ENCODE data around the gene ACAP3.

Gene ACAP3

GRCh38 chr1:1307923-1308755, at the start of gene ACAP3, which contains the start of gene PUSL1:
TSS of gene ACAP3 (minus strand) at chr1:1307930. CDS start at chr1:1307815, 115 bp downstream.
TSS of gene PUSL1 (plus strand) at chr1:1308597. CDS start at chr1:1308644, 47 bp downstream.
- TF ChIP-seq CTCF (IDR thresholded peaks at IDR 0.05; ENCODE audit: low read depth, low read length), result no peak
- TF ChIP-seq EZH2phosphoT487 (IDR thresholded peaks at IDR 0.05; ENCODE audit: low read depth), result no peak
- no peaks in the 10 kb centered on the region for H3K27me3 ChIP-seq (ENCODE audit: low read depth, low read length)
- H3K79me2 ChIP-seq (ENCODE audit: low read length), result peaks cover 4% of the 10 kb centered on the region
- H3K4me2 ChIP-seq (ENCODE audit: low read length), result peak within 1 kb of the TSS; percentile 90
- H2AFZ ChIP-seq (ENCODE audit: low read depth, low read length), result peak within 1 kb of the TSS; percentile 66; the same call in 1 of the 2 replicates
- no peaks in the 10 kb centered on the region for H3K9me3 ChIP-seq (ENCODE audit: insufficient read depth, low read length)
- H3K4me1 ChIP-seq (ENCODE audit: low read length), result peaks cover 27% of the 10 kb centered on the region
- peak within 1 kb of the TSS; percentile 90 for H3K4me3 ChIP-seq (ENCODE audit: low read length)
- H3K9ac ChIP-seq (ENCODE audit: low read length), result peak within 1 kb of the TSS; percentile 96
- peak within 1 kb of the TSS; percentile 92 for H3K27ac ChIP-seq (ENCODE audit: low read length)
- peaks cover 9% of the 10 kb centered on the region for H3K36me3 ChIP-seq (replicated peaks; ENCODE audit: low read depth, low read length)
- H4K20me1 ChIP-seq (ENCODE audit: insufficient read depth, low read length), result 0 out of 2 replicates have a peak, but pooled peaks cover 3% of the 10 kb centered on the region

- H3K4me2 ChIP-seq (ENCODE audit: low read length), result no peak overlapping the region
- H3K9ac ChIP-seq (ENCODE audit: low read length), result no peak overlapping the region
- no peak overlapping the region for H2AFZ ChIP-seq (ENCODE audit: low read depth, low read length)
- H3K27me3 ChIP-seq (ENCODE audit: low read depth, low read length), result peaks cover 17% of the 10 kb centered on the region
- no peaks in the 10 kb centered on the region for H3K9me3 ChIP-seq (ENCODE audit: insufficient read depth, low read length)
- no peaks in the 10 kb centered on the region for H3K36me3 ChIP-seq (replicated peaks; ENCODE audit: low read depth, low read length)
- peaks cover 26% of the 10 kb centered on the region for H3K4me1 ChIP-seq (ENCODE audit: low read length)
- TF ChIP-seq EZH2phosphoT487 (IDR thresholded peaks at IDR 0.05; ENCODE audit: low read depth) (no peak), CTCF (IDR thresholded peaks at IDR 0.05; ENCODE audit: low read depth, low read length) (no peak)
- H3K79me2 ChIP-seq (ENCODE audit: low read length), result no peaks in the 10 kb centered on the region
- H4K20me1 ChIP-seq (ENCODE audit: insufficient read depth, low read length), result no peaks in the 10 kb centered on the region
- no peak overlapping the region for H3K27ac ChIP-seq (ENCODE audit: low read length)
- H3K4me3 ChIP-seq (ENCODE audit: low read length), result no peak overlapping the region
Observed at GRCh38 chr1:1356796-1357401, 49.2 kb upstream of the ACAP3 start.

- Histone ChIP-seq H3K4me2 (ENCODE audit: low read length) (no peak overlapping the region), H3K27ac (ENCODE audit: low read length) (no peak overlapping the region), H4K20me1 (ENCODE audit: insufficient read depth, low read length) (no peaks in the 10 kb centered on the region), H3K9me3 (ENCODE audit: insufficient read depth, low read length) (no peaks in the 10 kb centered on the region), H3K27me3 (ENCODE audit: low read depth, low read length) (peaks cover 17% of the 10 kb centered on the region), H3K4me1 (ENCODE audit: low read length) (peaks cover 25% of the 10 kb centered on the region; the same call in 1 of the 2 replicates), H3K9ac (ENCODE audit: low read length) (no peak overlapping the region), H3K79me2 (ENCODE audit: low read length) (no peaks in the 10 kb centered on the region), H3K36me3 (replicated peaks; ENCODE audit: low read depth, low read length) (no peaks in the 10 kb centered on the region), H3K4me3 (ENCODE audit: low read length) (no peak overlapping the region), H2AFZ (ENCODE audit: low read depth, low read length) (no peak overlapping the region)
- no peak for TF ChIP-seq EZH2phosphoT487 (IDR thresholded peaks at IDR 0.05; ENCODE audit: low read depth)
- no peak for TF ChIP-seq CTCF (IDR thresholded peaks at IDR 0.05; ENCODE audit: low read depth, low read length)
Observed at GRCh38 chr1:1356166-1356795, 48.6 kb upstream of the ACAP3 start.

GRCh38 chr1:1355416-1355815, 47.7 kb upstream of the ACAP3 start:
- H4K20me1 ChIP-seq (ENCODE audit: insufficient read depth, low read length), result no peaks in the 10 kb centered on the region
- no peak overlapping the region for H2AFZ ChIP-seq (ENCODE audit: low read depth, low read length)
- no peaks in the 10 kb centered on the region for H3K79me2 ChIP-seq (ENCODE audit: low read length)
- TF ChIP-seq EZH2phosphoT487 (IDR thresholded peaks at IDR 0.05; ENCODE audit: low read depth) (no peak), CTCF (IDR thresholded peaks at IDR 0.05; ENCODE audit: low read depth, low read length) (no peak)
- H3K27ac ChIP-seq (ENCODE audit: low read length), result no peak overlapping the region
- H3K4me1 ChIP-seq (ENCODE audit: low read length), result peaks cover 25% of the 10 kb centered on the region; the same call in 1 of the 2 replicates
- H3K4me2 ChIP-seq (ENCODE audit: low read length), result no peak overlapping the region
- H3K36me3 ChIP-seq (replicated peaks; ENCODE audit: low read depth, low read length), result no peaks in the 10 kb centered on the region
- no peak overlapping the region for H3K9ac ChIP-seq (ENCODE audit: low read length)
- H3K4me3 ChIP-seq (ENCODE audit: low read length), result no peak overlapping the region
- H3K27me3 ChIP-seq (ENCODE audit: low read depth, low read length), result peaks cover 17% of the 10 kb centered on the region
- H3K9me3 ChIP-seq (ENCODE audit: insufficient read depth, low read length), result no peaks in the 10 kb centered on the region

Data from OCI-LY3 (cell line).